Measurements from ENCODE around the gene TBC1D2.

The TBC1D2 gene

GRCh38 chr9:98234245-98234825 is 21.1 kb downstream of the TBC1D2 start:
- no peak for DNase-seq

GRCh38 chr9:98232926-98233325 is 22.5 kb downstream of the TBC1D2 start:
- DNase-seq: no peak

GRCh38 chr9:98231770-98232478 is 23.5 kb downstream of the TBC1D2 start:
- no peak for DNase-seq

GRCh38 chr9:98230789-98231188 is 24.7 kb downstream of the TBC1D2 start:
- no peak for DNase-seq

GRCh38 chr9:98230304-98230703 is 25.1 kb downstream of the TBC1D2 start:
- no peak for DNase-seq

- no peak for DNase-seq
Measured at GRCh38 chr9:98229620-98230019, 25.8 kb downstream of the TBC1D2 start.

GRCh38 chr9:98229090-98229395 is 26.4 kb downstream of the TBC1D2 start:
- DNase-seq: no peak

- DNase-seq: no peak
Measured at GRCh38 chr9:98228392-98229089, 26.9 kb downstream of the TBC1D2 start.

GRCh38 chr9:98227883-98228282 is 27.6 kb downstream of the TBC1D2 start:
- DNase-seq: no peak

- DNase-seq: no peak
Measured at GRCh38 chr9:98226957-98227356, 28.5 kb downstream of the TBC1D2 start.

- DNase-seq: no peak
Measured at GRCh38 chr9:98226516-98226915, 28.9 kb downstream of the TBC1D2 start.

- DNase-seq: no peak
Measured at GRCh38 chr9:98225015-98225442, 30.4 kb downstream of the TBC1D2 start.

- DNase-seq: no peak
Measured at GRCh38 chr9:98222885-98223691, 32.4 kb downstream of the TBC1D2 start.

GRCh38 chr9:98220911-98221310 is 34.5 kb downstream of the TBC1D2 start:
- DNase-seq: no peak

GRCh38 chr9:98219794-98220370 is 35.6 kb downstream of the TBC1D2 start:
- DNase-seq: no peak

GRCh38 chr9:98219364-98219716 is 36.1 kb downstream of the TBC1D2 start:
- DNase-seq: no peak

GRCh38 chr9:98218562-98219363 is 36.7 kb downstream of the TBC1D2 start:
- DNase-seq: no peak

GRCh38 chr9:98217255-98217654 is 38.2 kb downstream of the TBC1D2 start:
- no peak for DNase-seq

GRCh38 chr9:98216391-98216790 is 39.1 kb downstream of the TBC1D2 start:
- no peak for DNase-seq

GRCh38 chr9:98215821-98216220 is 39.6 kb downstream of the TBC1D2 start:
- no peak for DNase-seq

- DNase-seq: no peak
Measured at GRCh38 chr9:98215271-98215670, 40.2 kb downstream of the TBC1D2 start.

- DNase-seq: no peak
Measured at GRCh38 chr9:98214811-98215210, 40.6 kb downstream of the TBC1D2 start.

Data from NCI-H2107 (cell line).